Hindlimb muscle (tissue), 1 donor: ENCODE results near the gene USP7. TPM values are rescaled to one million over a fixed set of nuclear protein-coding genes. Genes with fewer than 3 reads are reported as not detected.
A peak's percentile ranks its signal among the peaks of the same experiment; 100 is the strongest.

Experiments used
- DNase-seq: peaks from one replicate; pipeline ENCODE4 v3.0.0-alpha.2; 2013
- polyA plus RNA-seq: library from polyadenylated mRNA; unstranded; fragments of 120-200 nt; gene quantifications from one replicate; pipeline ENCODE4 v1.2.1, GENCODE V29; 2013; ENCODE audit not compliant: insufficient read length

Gene USP7
- polyA plus RNA-seq, 1 donor = 69.8 TPM

GRCh38 chr16:8951447-8952280 lies 12.0 kb downstream of the USP7 start:
- no peak for DNase-seq

GRCh38 chr16:8950580-8951077 lies 13.1 kb downstream of the USP7 start:
- no peak for DNase-seq

GRCh38 chr16:8949536-8950418 lies 13.9 kb downstream of the USP7 start:
- no peak for DNase-seq

GRCh38 chr16:8948831-8949230 lies 14.9 kb downstream of the USP7 start:
- no peak for DNase-seq

- no peak for DNase-seq
These were observed 15.6 kb downstream of the USP7 start for GRCh38 chr16:8948069-8948593.

GRCh38 chr16:8946544-8946943 lies 17.2 kb downstream of the USP7 start:
- DNase-seq = no peak

- DNase-seq = no peak
These were observed 17.9 kb downstream of the USP7 start for GRCh38 chr16:8945626-8946296.

- no peak for DNase-seq
These were observed 19.5 kb downstream of the USP7 start for GRCh38 chr16:8943966-8944759.

- DNase-seq = no peak
These were observed 20.5 kb downstream of the USP7 start for GRCh38 chr16:8943001-8943763.

- no peak for DNase-seq
These were observed 21.9 kb downstream of the USP7 start for GRCh38 chr16:8941718-8942344.

GRCh38 chr16:8937803-8938202 lies 25.9 kb downstream of the USP7 start:
- no peak for DNase-seq

GRCh38 chr16:8936421-8936820 lies 27.3 kb downstream of the USP7 start:
- DNase-seq = no peak

- no peak for DNase-seq
These were observed 27.7 kb downstream of the USP7 start for GRCh38 chr16:8935989-8936388.

- DNase-seq = no peak
These were observed 29.1 kb downstream of the USP7 start for GRCh38 chr16:8934601-8935000.

GRCh38 chr16:8931859-8932258 lies 31.8 kb downstream of the USP7 start:
- peak; percentile 67 for DNase-seq

- no peak for DNase-seq
These were observed 34.5 kb downstream of the USP7 start for GRCh38 chr16:8929086-8929748.

GRCh38 chr16:8928467-8928957 lies 35.2 kb downstream of the USP7 start:
- DNase-seq = peak; percentile 29

- no peak for DNase-seq
These were observed 36.9 kb downstream of the USP7 start for GRCh38 chr16:8926827-8927226.

- DNase-seq = no peak
These were observed 38.3 kb downstream of the USP7 start for GRCh38 chr16:8925455-8925854.

- no peak for DNase-seq
These were observed 39.5 kb downstream of the USP7 start for GRCh38 chr16:8924214-8924613.
